Gastroesophageal sphincter (tissue), 3 donors: ENCODE measurements around the gene CCNY.

ENCODE experiments used
- CTCF ChIP-seq, 4 experiments: fragments of 200-600 bp in 2 of 4; fragments of 450-650 bp in 2 of 4; sonication (generic) in 1 of 4; IDR thresholded peaks; one replicate each; pipeline ENCODE4 v1.5.1; 2017 to 2019; ENCODE audit warnings: antibody characterized with exemption in 4 of 4, mild to moderate bottlenecking in 2 of 4, moderate library complexity in 2 of 4
- POLR2A ChIP-seq, 2 donors: fragments of 450-650 bp; IDR thresholded peaks; one replicate each; pipeline ENCODE4 v1.6.1; 2017; ENCODE audit warnings: antibody characterized with exemption in 2 of 2, mild to moderate bottlenecking in 2 of 2, moderate library complexity in 1 of 2

DNA sequence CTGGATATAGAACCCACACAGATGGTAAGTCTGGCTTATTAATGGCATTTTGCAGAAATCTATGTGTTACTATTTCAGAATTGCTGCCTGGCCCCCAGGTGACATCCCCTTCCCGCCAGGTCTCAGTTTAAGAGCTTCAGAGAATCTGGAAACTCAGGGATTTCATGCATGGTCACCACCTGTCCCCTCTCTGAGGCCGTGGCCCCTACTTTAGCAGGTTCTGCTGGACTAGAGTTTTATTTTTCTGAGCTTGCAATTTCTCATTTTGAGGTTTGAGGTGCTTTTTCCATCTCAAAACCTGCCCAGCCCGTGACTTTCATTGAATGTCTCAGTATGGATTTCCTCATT is 244.1 kb downstream of the CCNY start:
- TF ChIP-seq CTCF (IDR thresholded peaks at IDR 0.05) (no peak), POLR2A (IDR thresholded peaks at IDR 0.05) (no peak)
